A673 (cell line): ENCODE results near the gene KIFBP. TPM values are rescaled to one million over a fixed set of nuclear protein-coding genes. Genes with fewer than 3 reads are reported as not detected.
"Not testable (repeated sequence)": the region's sequence is repeated elsewhere in the genome, so short reads cannot be mapped to it uniquely, and the experiment has no call there.

Experiments used
- BruUV-seq: library from RNA; stranded (reverse); fragments of 400-500 nt; replicated peaks from 2 replicates; lab custom pipeline; 2021; lab: Mats Ljungman, UMichigan
- CTCF ChIA-PET: fragments of 300-600 bp; sonication (Branson Sonifier 250); formaldehyde crosslinking; loops from one replicate; lab custom pipeline; 2022; ENCODE audit warnings: antibody characterized with exemption; lab: Charles Lee
- POLR2A ChIA-PET: fragments of 300-600 bp; sonication (Branson Sonifier 250); formaldehyde crosslinking; loops from one replicate; lab custom pipeline; 2022; ENCODE audit warnings: antibody characterized with exemption; ENCODE audit not compliant: low non-redundant PET; lab: Charles Lee
- DNase-seq: peaks from one replicate; pipeline ENCODE4 v3.0.0-alpha.2; 2015; ENCODE audit warnings: low spot score
- H3K27ac ChIP-seq: fragments of 200-600 bp; sonication (generic); 2 replicates; pipeline ENCODE4 v1.5.1; 2016; ENCODE audit warnings: mixed run types, low read depth, mild to moderate bottlenecking, mixed read lengths, antibody characterized with exemption, low read length; ENCODE audit not compliant: poor library complexity, severe bottlenecking
- H3K27me3 ChIP-seq: fragments of 200-600 bp; sonication (generic); replicated peaks from 2 replicates; pipeline ENCODE4 v1.6.1; 2017; ENCODE audit warnings: mixed run types, low read depth, mild to moderate bottlenecking, mixed read lengths, antibody characterized with exemption, low read length; ENCODE audit not compliant: insufficient read depth, poor library complexity
- H3K36me3 ChIP-seq: fragments of 200-600 bp; sonication (generic); 2 replicates; pipeline ENCODE4 v1.6.1; 2016; ENCODE audit warnings: mixed run types, mild to moderate bottlenecking, mixed read lengths, antibody characterized with exemption, low read length; ENCODE audit not compliant: insufficient read depth, poor library complexity, severe bottlenecking
- H3K4me1 ChIP-seq: fragments of 200-600 bp; sonication (generic); 2 replicates; pipeline ENCODE4 v1.6.1; 2017; ENCODE audit warnings: mixed run types, mild to moderate bottlenecking, mixed read lengths, antibody characterized with exemption, low read length; ENCODE audit not compliant: insufficient read depth, poor library complexity, severe bottlenecking
- H3K4me3 ChIP-seq: fragments of 200-600 bp; sonication (generic); 2 replicates; pipeline ENCODE4 v1.5.1; 2016; ENCODE audit warnings: low read depth, mixed run types, mild to moderate bottlenecking, mixed read lengths, low read length; ENCODE audit not compliant: poor library complexity, severe bottlenecking
- H3K9me3 ChIP-seq: fragments of 200-600 bp; sonication (generic); 2 replicates; pipeline ENCODE4 v1.6.1; 2016; ENCODE audit warnings: mixed run types, low read depth, mild to moderate bottlenecking, mixed read lengths, antibody characterized with exemption, low read length; ENCODE audit not compliant: poor library complexity, severe bottlenecking
- CTCF ChIP-seq: fragments of 300-800, 200-600 bp; sonication (generic); conservative IDR thresholded peaks from 2 replicates; pipeline ENCODE4 v1.5.1; 2017; ENCODE audit warnings: low read depth, mild to moderate bottlenecking, antibody characterized with exemption, low read length, moderate library complexity, mixed read lengths
- EZH2 ChIP-seq: fragments of 200-600 bp; sonication (generic); IDR thresholded peaks from 2 replicates; pipeline ENCODE4 v1.6.1; 2017; ENCODE audit warnings: borderline replicate concordance, low read depth, mild to moderate bottlenecking, mixed read lengths, antibody characterized with exemption, low read length; ENCODE audit not compliant: poor library complexity, severe bottlenecking
- intact Hi-C: fragments of 100-400 bp; cut with micrococcal nuclease; formaldehyde crosslinking; loops from one replicate; pipeline ENCODE4 v1.10.0; 2022; ENCODE audit not compliant: unreplicated experiment
- total RNA-seq: library from RNA; stranded (reverse); gene quantifications from 2 replicates; pipeline ENCODE4 v1.2.3, GENCODE V29; 2021

The KIFBP gene
- total RNA-seq, 1 experiment from 2014 or later, result 42.8 TPM

- no peak for DNase-seq
- Histone ChIP-seq H3K4me3 (no peak overlapping the region), H3K27ac (no peak overlapping the region), H3K27me3 (no peaks in the 10 kb centered on the region), H3K4me1 (no peaks in the 10 kb centered on the region), H3K36me3 (no peaks in the 10 kb centered on the region), H3K9me3 (peaks cover 6% of the 10 kb centered on the region)
- intact Hi-C loops, result no loop called here
- TF ChIP-seq EZH2, result no peak
- no peak for TF ChIP-seq CTCF
- BruUV-seq, result no TSS peak
- POLR2A ChIA-PET, result no interaction called here
- CTCF ChIA-PET, result no interaction called here
Measured at GRCh38 chr10:69033256-69033655, 44.7 kb downstream of the KIFBP start.

GRCh38 chr10:69037489-69037888 is 48.9 kb downstream of the KIFBP start:
- CTCF ChIA-PET, result no interaction called here

GRCh38 chr10:69040904-69041303 is 52.3 kb downstream of the KIFBP start:
- DNase-seq, H3K9me3 ChIP-seq, intact Hi-C loops, H3K27me3 ChIP-seq, H3K4me3 ChIP-seq, H3K27ac ChIP-seq, CTCF ChIA-PET, POLR2A ChIA-PET, H3K4me1 ChIP-seq, BruUV-seq, H3K36me3 ChIP-seq: not testable (repeated sequence)

More at GRCh38 chr10:69037489-69037888, 48.9 kb downstream of the KIFBP start:
- no peaks in the 10 kb centered on the region for H3K9me3 ChIP-seq
- H3K4me1 ChIP-seq, result no peaks in the 10 kb centered on the region
- intact Hi-C loops, result no loop called here
- no peaks in the 10 kb centered on the region for H3K27me3 ChIP-seq
- no peaks in the 10 kb centered on the region for H3K36me3 ChIP-seq
- TF ChIP-seq EZH2 (no peak), CTCF (no peak)
- no TSS peak for BruUV-seq
- POLR2A ChIA-PET, result no interaction called here
- no peak overlapping the region for H3K27ac ChIP-seq
- no peak overlapping the region for H3K4me3 ChIP-seq
- DNase-seq, result no peak

GRCh38 chr10:69042417-69042816 is 53.8 kb downstream of the KIFBP start:
- intact Hi-C loops, result no loop called here
- BruUV-seq, result no TSS peak
- POLR2A ChIA-PET, result no interaction called here
- CTCF ChIA-PET, result no interaction called here
- Histone ChIP-seq H3K9me3 (no peaks in the 10 kb centered on the region), H3K4me1 (no peaks in the 10 kb centered on the region), H3K36me3 (no peaks in the 10 kb centered on the region), H3K27ac (no peak overlapping the region), H3K27me3 (no peaks in the 10 kb centered on the region), H3K4me3 (no peak overlapping the region)
- no peak for DNase-seq
- TF ChIP-seq EZH2 (no peak), CTCF (no peak)
